Ramos (cell line): ENCODE measurements around the gene RHOU.
"Not testable (repeated sequence)": the region's sequence is repeated elsewhere in the genome, so short reads cannot be mapped to it uniquely, and the experiment has no call there.

ENCODE experiments used
- in situ Hi-C: fragments of 300-500 bp; cut with MboI; formaldehyde crosslinking; loops from one replicate; pipeline ENCODE4 v1.14.3; 2022; ENCODE audit warnings: low sequenced_read_pairs; ENCODE audit not compliant: unreplicated experiment

Gene RHOU

GRCh38 chr1:228734881-228735801 is at the start of gene RHOU:
Gene RHOU (plus strand): TSS chr1:228735479. CDS start chr1:228735743, 264 bp downstream.
- in situ Hi-C loops = no loop called here

GRCh38 chr1:228687587-228687986 is 47.7 kb upstream of the RHOU start:
- in situ Hi-C loops = no loop called here

GRCh38 chr1:228689255-228689654 is 46.0 kb upstream of the RHOU start:
- in situ Hi-C loops = no loop called here

GRCh38 chr1:228691211-228691610 is 44.1 kb upstream of the RHOU start:
- in situ Hi-C loops = no loop called here

- in situ Hi-C loops = no loop called here
Observed at GRCh38 chr1:228691926-228692325, 43.4 kb upstream of the RHOU start.

- in situ Hi-C loops = not testable (repeated sequence)
Observed at GRCh38 chr1:228694447-228694846, 40.8 kb upstream of the RHOU start.

GRCh38 chr1:228695015-228695955 is 40.0 kb upstream of the RHOU start:
- in situ Hi-C loops = no loop called here

GRCh38 chr1:228697207-228698016 is 37.9 kb upstream of the RHOU start:
- in situ Hi-C loops = no loop called here

- in situ Hi-C loops = no loop called here
Observed at GRCh38 chr1:228698017-228698329, 37.3 kb upstream of the RHOU start.

- in situ Hi-C loops = no loop called here
Observed at GRCh38 chr1:228702433-228702832, 32.8 kb upstream of the RHOU start.

- in situ Hi-C loops = no loop called here
Observed at GRCh38 chr1:228706305-228706704, 29.0 kb upstream of the RHOU start.

GRCh38 chr1:228717081-228717480 is 18.2 kb upstream of the RHOU start:
- in situ Hi-C loops = no loop called here

GRCh38 chr1:228721407-228721806 is 13.9 kb upstream of the RHOU start:
- in situ Hi-C loops = no loop called here

- in situ Hi-C loops = no loop called here
Observed at GRCh38 chr1:228723287-228723686, 12.0 kb upstream of the RHOU start.

GRCh38 chr1:228723921-228724320 is 11.4 kb upstream of the RHOU start:
- in situ Hi-C loops = no loop called here

- in situ Hi-C loops = no loop called here
Observed at GRCh38 chr1:228725178-228725577, 10.1 kb upstream of the RHOU start.

GRCh38 chr1:228727681-228728171 is 7.6 kb upstream of the RHOU start:
- in situ Hi-C loops = no loop called here

- in situ Hi-C loops = no loop called here
Observed at GRCh38 chr1:228732426-228732825, 2.9 kb upstream of the RHOU start.

- in situ Hi-C loops = no loop called here
Observed at GRCh38 chr1:228733576-228733975, 1.7 kb upstream of the RHOU start.
